ENCODE measurements around the gene GALNT18. TPM values are rescaled to one million over a fixed set of nuclear protein-coding genes. Genes with fewer than 3 reads are reported as not detected.

Gene GALNT18
- total RNA-seq, 1 experiment from 2014 or later, result 1.7 TPM

- WGBS (ENCODE audit: extremely low coverage, insufficient read length, low lambda C conversion rate), result no CpG with 5 or more reads among the region's 2 CpGs
- Histone ChIP-seq H4K91ac (ENCODE audit: insufficient read length, low read depth, low read length) (no peak overlapping the region), H3K4me2 (ENCODE audit: insufficient read depth, insufficient read length, low read length) (no peak overlapping the region), H4K8ac (replicated peaks; ENCODE audit: insufficient read length, low read depth, low read length) (no peak overlapping the region), H2BK12ac (ENCODE audit: insufficient read length, low read depth, low read length) (no peak overlapping the region), H2AFZ (ENCODE audit: low read length) (no peak overlapping the region), H2BK20ac (ENCODE audit: low read depth, low read length, poor library complexity, severe bottlenecking) (no peak overlapping the region), H4K20me1 (ENCODE audit: control insufficient read depth, insufficient read depth, insufficient read length) (no peaks in the 10 kb centered on the region), H2BK5ac (ENCODE audit: insufficient read length, low read length) (no peak overlapping the region), H3K14ac (ENCODE audit: insufficient read depth, low read length) (peak overlapping the region; percentile 56; the same call in 1 of the 2 replicates), H4K5ac (ENCODE audit: insufficient read length, low read depth, low read length) (no peak overlapping the region), H3K56ac (ENCODE audit: insufficient read length, low read depth, low read length) (no peak overlapping the region), H3K9ac (ENCODE audit: extremely low read depth, insufficient read length, low read length) (no peak overlapping the region), H2BK120ac (ENCODE audit: low read depth, low read length, poor library complexity, severe bottlenecking) (no peak overlapping the region), H3K79me1 (ENCODE audit: insufficient read depth, low read depth, low read length, poor library complexity, severe bottlenecking) (no peaks in the 10 kb centered on the region), H2AK5ac (ENCODE audit: insufficient read length, low read length) (no peak overlapping the region), H3K27me3 (ENCODE audit: insufficient read depth, low read length) (no peaks in the 10 kb centered on the region), H3K9me3 (ENCODE audit: control insufficient read depth, low read depth, low read length) (no peaks in the 10 kb centered on the region), H3K23me2 (ENCODE audit: insufficient read length, low read depth, low read length, poor library complexity, severe bottlenecking) (no peaks in the 10 kb centered on the region), H3K4ac (ENCODE audit: low read depth, low read length) (no peak overlapping the region), H3T11ph (ENCODE audit: low read length) (no peak overlapping the region), H3K79me2 (ENCODE audit: insufficient read depth, low read length) (no peaks in the 10 kb centered on the region), H2BK15ac (ENCODE audit: low read depth, low read length) (no peak overlapping the region), H3K4me1 (ENCODE audit: insufficient read depth, low read length) (no peaks in the 10 kb centered on the region), H3K23ac (ENCODE audit: insufficient read length, low read depth, low read length) (no peak overlapping the region), H3K27ac (ENCODE audit: insufficient read length, low read depth, low read length) (no peak overlapping the region), H3K18ac (ENCODE audit: insufficient read length, low read depth, low read length) (no peak overlapping the region)
- DNase-seq, result no peak
- no peak for TF ChIP-seq CTCF (conservative IDR thresholded peaks at IDR 0.05)
- Mint-ChIP-seq H3K27ac (no peak overlapping the region), H3K27me3 (ENCODE audit: low read depth) (no peaks in the 10 kb centered on the region; the same call in 1 of the 2 replicates), H3K9me3 (no peaks in the 10 kb centered on the region), H3K4me1 (no peaks in the 10 kb centered on the region), H3K36me3 (ENCODE audit: insufficient read depth in 1 of 3, low read depth in 3 of 3) (peaks cover 0 to 3% (median 2%) of the 10 kb centered on the region in 3 experiments; a peak in 5 of 7 replicates), H3K4me3 (no peak overlapping the region)
These were observed 301.0 kb downstream of the GALNT18 start for GRCh38 chr11:11320825-11321224.
